NCI-H2029 (cell line): ENCODE data around the gene ZC3H13.
A peak's percentile ranks its signal among the peaks of the same experiment; 100 is the strongest.

Source experiments
- DNase-seq: peaks from one replicate; lab custom pipeline; 2025; lab: John Stamatoyannopoulos, UW

Gene ZC3H13

GRCh38 chr13:46052319-46053161, at the start of gene ZC3H13:
Gene ZC3H13, minus strand, starts transcription at chr13:46052746. Its CDS starts 7,239 bp downstream, at chr13:46045507.
- DNase-seq: peak; percentile 80

GRCh38 chr13:46102255-46102605, 49.7 kb upstream of the ZC3H13 start:
- no peak for DNase-seq

GRCh38 chr13:46101484-46102254, 49.1 kb upstream of the ZC3H13 start:
- no peak for DNase-seq

- no peak for DNase-seq
Measured at GRCh38 chr13:46101002-46101401, 48.5 kb upstream of the ZC3H13 start.

- DNase-seq: no peak
Measured at GRCh38 chr13:46100191-46100815, 47.8 kb upstream of the ZC3H13 start.

- no peak for DNase-seq
Measured at GRCh38 chr13:46097663-46098062, 45.1 kb upstream of the ZC3H13 start.

GRCh38 chr13:46097015-46097414, 44.5 kb upstream of the ZC3H13 start:
- peak; percentile 48 for DNase-seq

- DNase-seq: no peak
Measured at GRCh38 chr13:46094478-46094877, 41.9 kb upstream of the ZC3H13 start.

- no peak for DNase-seq
Measured at GRCh38 chr13:46088821-46089562, 36.4 kb upstream of the ZC3H13 start.

- DNase-seq: no peak
Measured at GRCh38 chr13:46087481-46087880, 34.9 kb upstream of the ZC3H13 start.

GRCh38 chr13:46086985-46087384, 34.4 kb upstream of the ZC3H13 start:
- peak; percentile 28 for DNase-seq

GRCh38 chr13:46086421-46086922, 33.9 kb upstream of the ZC3H13 start:
- DNase-seq: peak; percentile 17

GRCh38 chr13:46085737-46086136, 33.2 kb upstream of the ZC3H13 start:
- DNase-seq: no peak

- no peak for DNase-seq
Measured at GRCh38 chr13:46082324-46082723, 29.8 kb upstream of the ZC3H13 start.

- DNase-seq: no peak
Measured at GRCh38 chr13:46079770-46080169, 27.2 kb upstream of the ZC3H13 start.

- no peak for DNase-seq
Measured at GRCh38 chr13:46077265-46077664, 24.7 kb upstream of the ZC3H13 start.

- DNase-seq: no peak
Measured at GRCh38 chr13:46076827-46077226, 24.3 kb upstream of the ZC3H13 start.

GRCh38 chr13:46075811-46076210, 23.3 kb upstream of the ZC3H13 start:
- no peak for DNase-seq

GRCh38 chr13:46071590-46072249, 19.2 kb upstream of the ZC3H13 start:
- DNase-seq: no peak

- DNase-seq: no peak
Measured at GRCh38 chr13:46063292-46063691, 10.7 kb upstream of the ZC3H13 start.

GRCh38 chr13:46062185-46062584, 9.6 kb upstream of the ZC3H13 start:
- DNase-seq: no peak
